Uterus (tissue), 2 donors: ENCODE data around the gene MESP2.

Source experiments
- POLR2A ChIP-seq, 2 donors: fragments of 450-650 bp; IDR thresholded peaks; one replicate each; pipeline ENCODE4 v1.6.1; 2016; ENCODE audit warnings: antibody characterized with exemption in 2 of 2, mild to moderate bottlenecking in 1 of 2, moderate library complexity in 1 of 2
- TF ChIP-seq, protein P1 (sequence below), 4 experiments: fragments of 200-600 bp in 2 of 4; fragments of 450-650 bp in 2 of 4; sonication (generic) in 2 of 4; IDR thresholded peaks; one replicate each; pipeline ENCODE4 v1.5.1; 2016 to 2019; ENCODE audit warnings: antibody characterized with exemption in 4 of 4, mild to moderate bottlenecking in 2 of 4, moderate library complexity in 1 of 4

DNA sequence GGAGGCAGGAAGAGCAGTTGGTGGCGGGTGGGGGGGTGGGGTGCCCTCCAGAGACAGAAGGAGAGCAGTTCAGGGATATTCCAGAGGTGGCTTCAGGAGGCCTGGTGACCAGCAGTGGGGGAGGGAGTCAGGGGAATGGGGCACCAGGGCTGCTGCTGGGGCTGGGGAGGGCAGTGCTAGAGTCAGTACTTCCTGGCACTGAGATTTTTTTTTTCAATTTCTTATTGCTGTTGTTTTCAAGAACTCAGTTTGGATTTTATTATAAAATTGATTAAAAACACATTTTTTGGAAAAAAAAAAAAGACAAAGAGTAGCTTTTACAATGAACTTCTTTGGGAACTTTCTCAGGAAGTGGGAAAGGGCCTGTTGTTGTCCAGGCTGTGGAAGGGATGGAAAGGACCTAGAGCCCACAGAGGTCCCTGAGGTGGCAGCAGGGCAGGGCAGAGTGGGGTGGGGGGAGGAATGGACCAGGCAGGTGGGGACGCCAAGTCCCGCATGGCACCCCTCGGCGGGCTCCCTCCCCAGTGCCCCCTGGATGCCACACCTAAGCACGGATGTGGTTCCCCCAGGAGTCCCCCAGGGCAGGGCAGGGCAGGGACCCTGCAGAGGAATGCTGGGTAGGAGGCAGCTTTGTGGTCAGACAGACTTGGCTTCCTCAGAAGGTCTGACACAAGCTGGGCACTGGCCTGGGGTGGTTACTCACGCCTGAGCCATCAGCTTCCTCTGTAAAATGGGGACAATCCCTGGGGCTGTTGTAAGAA is 47.0 kb downstream of the MESP2 start:
- TF ChIP-seq, protein P1, sequence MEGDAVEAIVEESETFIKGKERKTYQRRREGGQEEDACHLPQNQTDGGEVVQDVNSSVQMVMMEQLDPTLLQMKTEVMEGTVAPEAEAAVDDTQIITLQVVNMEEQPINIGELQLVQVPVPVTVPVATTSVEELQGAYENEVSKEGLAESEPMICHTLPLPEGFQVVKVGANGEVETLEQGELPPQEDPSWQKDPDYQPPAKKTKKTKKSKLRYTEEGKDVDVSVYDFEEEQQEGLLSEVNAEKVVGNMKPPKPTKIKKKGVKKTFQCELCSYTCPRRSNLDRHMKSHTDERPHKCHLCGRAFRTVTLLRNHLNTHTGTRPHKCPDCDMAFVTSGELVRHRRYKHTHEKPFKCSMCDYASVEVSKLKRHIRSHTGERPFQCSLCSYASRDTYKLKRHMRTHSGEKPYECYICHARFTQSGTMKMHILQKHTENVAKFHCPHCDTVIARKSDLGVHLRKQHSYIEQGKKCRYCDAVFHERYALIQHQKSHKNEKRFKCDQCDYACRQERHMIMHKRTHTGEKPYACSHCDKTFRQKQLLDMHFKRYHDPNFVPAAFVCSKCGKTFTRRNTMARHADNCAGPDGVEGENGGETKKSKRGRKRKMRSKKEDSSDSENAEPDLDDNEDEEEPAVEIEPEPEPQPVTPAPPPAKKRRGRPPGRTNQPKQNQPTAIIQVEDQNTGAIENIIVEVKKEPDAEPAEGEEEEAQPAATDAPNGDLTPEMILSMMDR (IDR thresholded peaks at IDR 0.05) = no peak
- TF ChIP-seq POLR2A (IDR thresholded peaks at IDR 0.05) = no peak
